ENCODE measurements around the gene NEDD9. TPM values are rescaled to one million over a fixed set of nuclear protein-coding genes. Genes with fewer than 3 reads are reported as not detected.

The NEDD9 gene
- total and polyA plus RNA-seq, 2 of the 13 experiments (the other 11 are each of a cell fraction or from before 2014, with no cell fraction given): 27.1 to 389 TPM

- TF ChIP-seq UBTF (CRISPR knock-in tag; IDR thresholded peaks at IDR 0.05): no peak
- TF ChIP-seq FOXO1 (CRISPR knock-in tag; IDR thresholded peaks at IDR 0.05): peak; percentile 70; the same call in 1 of the 2 replicates
- no peak for TF ChIP-seq ZNF567 (CRISPR knock-in tag; IDR thresholded peaks at IDR 0.05; ENCODE audit: borderline replicate concordance)
- no peak for TF ChIP-seq ZNF619 (CRISPR knock-in tag; IDR thresholded peaks at IDR 0.05)
- TF ChIP-seq SMAD3 (CRISPR knock-in tag; IDR thresholded peaks at IDR 0.05): peak; percentile 92
- no peak for TF ChIP-seq PHF5A (CRISPR knock-in tag; IDR thresholded peaks at IDR 0.05; ENCODE audit: low read depth, unreplicated experiment)
- peak; percentile 80 for TF ChIP-seq ZSCAN21 (CRISPR knock-in tag; IDR thresholded peaks at IDR 0.05; ENCODE audit: borderline replicate concordance)
- TF ChIP-seq ZNF761 (CRISPR knock-in tag; conservative IDR thresholded peaks at IDR 0.05): no peak
- TF ChIP-seq XRCC5 (optimal IDR thresholded peaks at IDR 0.05; ENCODE audit: low read length): no peak
- no peak for TF ChIP-seq SATB2 (CRISPR knock-in tag; IDR thresholded peaks at IDR 0.05)
- no peak for TF ChIP-seq ZUFSP (CRISPR knock-in tag; IDR thresholded peaks at IDR 0.05; ENCODE audit: borderline replicate concordance)
- no peak for TF ChIP-seq ZSCAN29 (CRISPR knock-in tag; conservative IDR thresholded peaks at IDR 0.05)
- no peak for TF ChIP-seq ZNF691 (CRISPR knock-in tag; IDR thresholded peaks at IDR 0.05; ENCODE audit: borderline replicate concordance, low read depth)
- peak; percentile 60; the same call in 1 of the 2 replicates for TF ChIP-seq YEATS2 (CRISPR knock-in tag; IDR thresholded peaks at IDR 0.05; ENCODE audit: borderline replicate concordance)
- no peak for TF ChIP-seq ZNF343 (CRISPR knock-in tag; IDR thresholded peaks at IDR 0.05)
- TF ChIP-seq ZNF816 (CRISPR knock-in tag; IDR thresholded peaks at IDR 0.05; ENCODE audit: borderline replicate concordance): no peak
- TF ChIP-seq GATAD1 (CRISPR knock-in tag; IDR thresholded peaks at IDR 0.05): peak; percentile 61
- no peak for TF ChIP-seq ZNF720 (CRISPR knock-in tag; IDR thresholded peaks at IDR 0.05)
- no peak for TF ChIP-seq PRDM4 (CRISPR knock-in tag; IDR thresholded peaks at IDR 0.05; ENCODE audit: borderline replicate concordance)
Measured at GRCh38 chr6:11143394-11144371, 88.8 kb downstream of the NEDD9 start (continued).

Measured in HepG2 (cell line).